PC-9 (cell line): ENCODE data around the gene PRRC2A. TPM values are rescaled to one million over a fixed set of nuclear protein-coding genes. Genes with fewer than 3 reads are reported as not detected.

Experiments
- BruUV-seq: library from RNA; stranded (reverse); fragments of 400-500 nt; replicated peaks from 2 replicates; lab custom pipeline; 2021; lab: Mats Ljungman, UMichigan
- CTCF ChIA-PET: fragments of 300-600 bp; sonication (Branson Sonifier 250); formaldehyde crosslinking; loops from one replicate; lab custom pipeline; 2022; ENCODE audit warnings: antibody characterized with exemption; lab: Charles Lee
- POLR2A ChIA-PET: fragments of 300-600 bp; sonication (Branson Sonifier 250); formaldehyde crosslinking; loops from one replicate; lab custom pipeline; 2022; ENCODE audit warnings: antibody characterized with exemption; ENCODE audit not compliant: unreplicated experiment; lab: Charles Lee
- DNase-seq, 2 experiments: peaks; one replicate each; pipeline versions ENCODE4 v3.0.0 to v3.0.0-alpha.2; 2015 to 2022; ENCODE audit warnings: mixed read lengths in 1 of 2
- H2AFZ ChIP-seq: fragments of 200-600 bp; sonication (generic); 2 replicates; pipeline ENCODE4 v1.8.1; 2017; ENCODE audit warnings: antibody characterized with exemption
- H3F3A ChIP-seq: fragments of 200-600 bp; sonication (generic); 2 replicates; pipeline ENCODE4 v1.8.1; 2017; ENCODE audit warnings: antibody characterized with exemption, mild to moderate bottlenecking, low read depth; ENCODE audit not compliant: insufficient read depth
- H3K27ac ChIP-seq: fragments of 200-600 bp; sonication (generic); 2 replicates; pipeline ENCODE4 v1.6.1; 2016; ENCODE audit warnings: mixed run types
- H3K27me3 ChIP-seq: fragments of 200-600 bp; sonication (generic); 2 replicates; pipeline ENCODE4 v1.6.1; 2016; ENCODE audit warnings: low read depth, mixed run types; ENCODE audit not compliant: insufficient read depth
- H3K36me3 ChIP-seq: fragments of 200-600 bp; sonication (generic); 2 replicates; pipeline ENCODE4 v1.6.1; 2016; ENCODE audit warnings: low read depth, mixed run types
- H3K4me1 ChIP-seq: fragments of 200-600 bp; sonication (generic); replicated peaks from 2 replicates; pipeline ENCODE4 v1.6.1; 2016; ENCODE audit warnings: mixed run types; ENCODE audit not compliant: insufficient read depth
- H3K4me2 ChIP-seq: fragments of 200-600 bp; sonication (generic); 2 replicates; pipeline ENCODE4 v1.6.1; 2017; ENCODE audit warnings: mixed run types
- H3K4me3 ChIP-seq: fragments of 200-600 bp; sonication (generic); 2 replicates; pipeline ENCODE4 v1.6.1; 2016; ENCODE audit warnings: mixed run types
- H3K79me2 ChIP-seq: fragments of 200-600 bp; sonication (generic); 2 replicates; pipeline ENCODE4 v1.6.1; 2017; ENCODE audit warnings: low read depth, mixed run types
- H3K9me2 ChIP-seq: fragments of 200-600 bp; sonication (generic); 2 replicates; pipeline ENCODE4 v1.8.1; 2017; ENCODE audit warnings: mild to moderate bottlenecking; ENCODE audit not compliant: insufficient read depth
- H3K9me3 ChIP-seq: fragments of 200-600 bp; sonication (generic); 2 replicates; pipeline ENCODE4 v1.8.1; 2016; ENCODE audit warnings: low read depth; ENCODE audit not compliant: insufficient read depth
- H4K20me1 ChIP-seq: fragments of 200-600 bp; sonication (generic); 2 replicates; pipeline ENCODE4 v1.8.1; 2017; ENCODE audit not compliant: insufficient read depth
- EZH2 ChIP-seq: fragments of 200-600 bp; sonication (generic); IDR thresholded peaks from 2 replicates; pipeline ENCODE4 v1.8.0; 2017; ENCODE audit warnings: antibody characterized with exemption, low read depth
- intact Hi-C: fragments of 100-400 bp; cut with micrococcal nuclease; formaldehyde crosslinking; loops from one replicate; pipeline ENCODE4 v1.10.0; 2022; ENCODE audit not compliant: unreplicated experiment
- total RNA-seq: library from RNA; stranded (reverse); gene quantifications from 2 replicates; pipeline ENCODE4 v1.2.3, GENCODE V29; 2021
- TF ChIP-seq, protein P1 (sequence below): fragments of 200-600 bp; sonication (generic); conservative IDR thresholded peaks from 2 replicates; pipeline ENCODE4 v1.6.1; 2017; ENCODE audit warnings: mixed run types, antibody characterized with exemption, mild to moderate bottlenecking, moderate library complexity

PRRC2A gene
- total RNA-seq, 1 experiment from 2014 or later: 192 TPM

- intact Hi-C loops: no loop called here
- no peaks in the 10 kb centered on the region for H3K27me3 ChIP-seq
- no peak for DNase-seq
- H3K4me1 ChIP-seq: peaks cover 20% of the 10 kb centered on the region
- H2AFZ ChIP-seq: no peak overlapping the region
- H3K27ac ChIP-seq: no peak overlapping the region
- peaks cover 37% of the 10 kb centered on the region for H3F3A ChIP-seq
- ChIA-PET CTCF (no interaction called here), POLR2A (interaction anchor here (0.7 kb wide), 1 partner anchor 92 kb away, joined by 5 read pairs; no protein-coding TSS in a partner anchor)
- H3K4me2 ChIP-seq: no peak overlapping the region
- no peaks in the 10 kb centered on the region for H3K9me3 ChIP-seq
- no TSS peak for BruUV-seq
- no peak overlapping the region for H3K4me3 ChIP-seq
- H3K36me3 ChIP-seq: peaks cover 62% of the 10 kb centered on the region
- TF ChIP-seq, protein P1, sequence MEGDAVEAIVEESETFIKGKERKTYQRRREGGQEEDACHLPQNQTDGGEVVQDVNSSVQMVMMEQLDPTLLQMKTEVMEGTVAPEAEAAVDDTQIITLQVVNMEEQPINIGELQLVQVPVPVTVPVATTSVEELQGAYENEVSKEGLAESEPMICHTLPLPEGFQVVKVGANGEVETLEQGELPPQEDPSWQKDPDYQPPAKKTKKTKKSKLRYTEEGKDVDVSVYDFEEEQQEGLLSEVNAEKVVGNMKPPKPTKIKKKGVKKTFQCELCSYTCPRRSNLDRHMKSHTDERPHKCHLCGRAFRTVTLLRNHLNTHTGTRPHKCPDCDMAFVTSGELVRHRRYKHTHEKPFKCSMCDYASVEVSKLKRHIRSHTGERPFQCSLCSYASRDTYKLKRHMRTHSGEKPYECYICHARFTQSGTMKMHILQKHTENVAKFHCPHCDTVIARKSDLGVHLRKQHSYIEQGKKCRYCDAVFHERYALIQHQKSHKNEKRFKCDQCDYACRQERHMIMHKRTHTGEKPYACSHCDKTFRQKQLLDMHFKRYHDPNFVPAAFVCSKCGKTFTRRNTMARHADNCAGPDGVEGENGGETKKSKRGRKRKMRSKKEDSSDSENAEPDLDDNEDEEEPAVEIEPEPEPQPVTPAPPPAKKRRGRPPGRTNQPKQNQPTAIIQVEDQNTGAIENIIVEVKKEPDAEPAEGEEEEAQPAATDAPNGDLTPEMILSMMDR: no peak
- no peak for TF ChIP-seq EZH2
- peaks cover 51% of the 10 kb centered on the region for H3K79me2 ChIP-seq
- no peaks in the 10 kb centered on the region for H3K9me2 ChIP-seq
- peaks cover 3% of the 10 kb centered on the region; the same call in 1 of the 2 replicates for H4K20me1 ChIP-seq
Measured at GRCh38 chr6:31624070-31624469, 3.6 kb downstream of the PRRC2A start.

- Histone ChIP-seq H3K4me1 (peaks cover 10% of the 10 kb centered on the region), H3K9me3 (no peaks in the 10 kb centered on the region), H3K79me2 (peaks cover 37% of the 10 kb centered on the region), H3K9me2 (no peaks in the 10 kb centered on the region), H3K4me3 (no peak overlapping the region), H3F3A (peaks cover 39% of the 10 kb centered on the region), H4K20me1 (peaks cover 5% of the 10 kb centered on the region; the same call in 1 of the 2 replicates), H3K4me2 (no peak overlapping the region), H3K27me3 (no peaks in the 10 kb centered on the region), H2AFZ (no peak overlapping the region), H3K27ac (no peak overlapping the region), H3K36me3 (peaks cover 68% of the 10 kb centered on the region)
- no peak for DNase-seq
- CTCF ChIA-PET: no interaction called here
- POLR2A ChIA-PET: interaction anchor here (0.7 kb wide), 1 partner anchor 21 kb away, joined by 3 read pairs; no protein-coding TSS in a partner anchor
- intact Hi-C loops: no loop called here
- no peak for TF ChIP-seq EZH2
- TF ChIP-seq, protein P1: no peak
- no TSS peak for BruUV-seq
Measured at GRCh38 chr6:31626952-31627351, 6.4 kb downstream of the PRRC2A start.

- no TSS peak for BruUV-seq
Measured at GRCh38 chr6:31627690-31628287, 7.3 kb downstream of the PRRC2A start.

More at GRCh38 chr6:31627690-31628287, 7.3 kb downstream of the PRRC2A start:
- H2AFZ ChIP-seq: no peak overlapping the region
- H3K27me3 ChIP-seq: no peaks in the 10 kb centered on the region
- no peak for DNase-seq
- H3K27ac ChIP-seq: no peak overlapping the region
- H4K20me1 ChIP-seq: peaks cover 5% of the 10 kb centered on the region; the same call in 1 of the 2 replicates
- H3K9me2 ChIP-seq: no peaks in the 10 kb centered on the region
- no peak overlapping the region for H3K4me3 ChIP-seq
- ChIA-PET POLR2A (interaction anchor here (0.7 kb wide), 1 partner anchor 20 kb away, joined by 3 read pairs; no protein-coding TSS in a partner anchor), CTCF (no interaction called here)
- H3K4me1 ChIP-seq: peaks cover 1% of the 10 kb centered on the region; the same call in 1 of the 2 replicates
- H3K36me3 ChIP-seq: peaks cover 60% of the 10 kb centered on the region
- TF ChIP-seq, protein P1: no peak
- TF ChIP-seq EZH2: no peak
- intact Hi-C loops: no loop called here
- peaks cover 29% of the 10 kb centered on the region for H3K79me2 ChIP-seq
- peaks cover 35% of the 10 kb centered on the region for H3F3A ChIP-seq
- H3K9me3 ChIP-seq: no peaks in the 10 kb centered on the region
- no peak overlapping the region for H3K4me2 ChIP-seq
